Neuronal stem cell (in vitro differentiated cells): ENCODE measurements around the gene PEX14.

Experiments used
- DNase-seq: peaks from one replicate; pipeline ENCODE4 v3.0.0-alpha.2; 2013; ENCODE audit warnings: low spot score
- H2AFZ ChIP-seq: one replicate; pipeline ENCODE4 v1.6.1; 2013; ENCODE audit warnings: mild to moderate bottlenecking, low read length, inconsistent platforms
- H2AK5ac ChIP-seq: 2 replicates; pipeline ENCODE4 v1.6.1; 2013; ENCODE audit warnings: low read depth, mild to moderate bottlenecking, inconsistent platforms, low read length, moderate library complexity, mixed read lengths
- H2BK120ac ChIP-seq: 2 replicates; pipeline ENCODE4 v1.6.1; 2013; ENCODE audit warnings: low read depth, mild to moderate bottlenecking, inconsistent platforms, low read length, moderate library complexity, mixed read lengths
- H2BK12ac ChIP-seq: one replicate; pipeline ENCODE4 v1.6.1; 2013; ENCODE audit warnings: low read length, inconsistent platforms
- H2BK15ac ChIP-seq: 2 replicates; pipeline ENCODE4 v1.6.1; 2013; ENCODE audit warnings: mild to moderate bottlenecking, low read length, inconsistent platforms, mixed read lengths
- H2BK5ac ChIP-seq: one replicate; pipeline ENCODE4 v1.6.1; 2013; ENCODE audit warnings: inconsistent platforms, mild to moderate bottlenecking, low read length, moderate library complexity
- H3K14ac ChIP-seq: one replicate; pipeline ENCODE4 v1.6.1; 2013; ENCODE audit warnings: low read length, inconsistent platforms
- H3K18ac ChIP-seq: 2 replicates; pipeline ENCODE4 v1.6.1; 2013; ENCODE audit warnings: low read length, inconsistent platforms
- H3K23ac ChIP-seq: 2 replicates; pipeline ENCODE4 v1.6.1; 2013; ENCODE audit warnings: low read depth, mild to moderate bottlenecking, mixed read lengths, low read length, inconsistent platforms; ENCODE audit not compliant: poor library complexity
- H3K27ac ChIP-seq: replicated peaks from 3 replicates; pipeline ENCODE4 v1.5.1; 2013; ENCODE audit warnings: low read length, inconsistent platforms
- H3K27me3 ChIP-seq, 3 experiments: 2 replicates each; pipeline ENCODE4 v1.6.1; 2013; ENCODE audit warnings: low read length in 3 of 3, mild to moderate bottlenecking in 2 of 3, inconsistent platforms in 1 of 3, low read depth in 1 of 3, mixed read lengths in 1 of 3, moderate library complexity in 1 of 3; ENCODE audit not compliant: control insufficient read depth in 3 of 3, insufficient read depth in 3 of 3
- H3K36me3 ChIP-seq, 2 donors: replicated peaks in 1 of 2; 2 replicates each; pipeline ENCODE4 v1.6.1; 2013; ENCODE audit warnings: low read length in 2 of 2; ENCODE audit not compliant: control insufficient read depth in 2 of 2, insufficient read depth in 2 of 2
- H3K4ac ChIP-seq: 2 replicates; pipeline ENCODE4 v1.6.1; 2013; ENCODE audit warnings: inconsistent platforms, mild to moderate bottlenecking, low read length, moderate library complexity
- H3K4me1 ChIP-seq, 2 donors: 1 replicate in 1 of 2; 2 replicates in 1 of 2; pipeline ENCODE4 v1.6.1; 2013; ENCODE audit warnings: low read length in 2 of 2, low read depth in 1 of 2; ENCODE audit not compliant: control insufficient read depth in 2 of 2, insufficient read depth in 1 of 2
- H3K4me2 ChIP-seq: one replicate; pipeline ENCODE4 v1.6.1; 2013; ENCODE audit warnings: mild to moderate bottlenecking, low read length, inconsistent platforms; ENCODE audit not compliant: insufficient read depth, poor library complexity, severe bottlenecking
- H3K4me3 ChIP-seq, 2 donors: 2 replicates each; pipeline ENCODE4 v1.5.1; 2013; ENCODE audit warnings: low read length in 2 of 2, mild to moderate bottlenecking in 2 of 2, inconsistent platforms in 1 of 2, moderate library complexity in 1 of 2
- H3K79me1 ChIP-seq: one replicate; pipeline ENCODE4 v1.6.1; 2013; ENCODE audit warnings: low read depth, mild to moderate bottlenecking, inconsistent platforms, low read length, moderate library complexity
- H3K9ac ChIP-seq: one replicate; pipeline ENCODE4 v1.6.1; 2013; ENCODE audit warnings: mild to moderate bottlenecking, low read depth, low read length, inconsistent platforms; ENCODE audit not compliant: poor library complexity
- H3K9me3 ChIP-seq, 2 donors: replicated peaks in 1 of 2; 2 replicates each; pipeline versions ENCODE3 to v1.6.1; 2013; ENCODE audit warnings: low read length in 2 of 2, mild to moderate bottlenecking in 2 of 2, inconsistent platforms in 1 of 2, low read depth in 1 of 2, mixed read lengths in 1 of 2, moderate library complexity in 1 of 2; ENCODE audit not compliant: control insufficient read depth in 2 of 2, insufficient read depth in 1 of 2
- H4K8ac ChIP-seq: one replicate; pipeline ENCODE4 v1.6.1; 2013; ENCODE audit warnings: low read depth, mild to moderate bottlenecking, inconsistent platforms, low read length, moderate library complexity
- H4K91ac ChIP-seq: one replicate; pipeline ENCODE4 v1.6.1; 2013; ENCODE audit warnings: low read length, low read depth, mild to moderate bottlenecking, inconsistent platforms; ENCODE audit not compliant: poor library complexity
- WGBS, 2 donors: extraction: QIAGEN DNeasy Blood & Tissue Kit; methylation state at CpG; one replicate each; pipeline ENCODE4 v1.1.7; 2013; ENCODE audit warnings: missing lambda C conversion rate in 2 of 2, mixed read lengths in 1 of 2; ENCODE audit not compliant: insufficient read length in 2 of 2, insufficient replicate concordance in 1 of 2; ENCODE audit errors: extremely low coverage in 2 of 2; 5-methylcytosine and 5-hydroxymethylcytosine counted together

The PEX14 gene

GRCh38 chr1:10612436-10613160, 137.8 kb downstream of the PEX14 start:
- no CpG with 5 or more reads among the region's 12 CpGs for WGBS, 2 donors
- Histone ChIP-seq H4K91ac (no peak overlapping the region), H2BK12ac (no peak overlapping the region), H3K4ac (peak overlapping the region; percentile 23), H3K18ac (peak overlapping the region; percentile 17), H2BK5ac (no peak overlapping the region), H3K27me3 (no peaks in the 10 kb centered on the region), H3K4me1 (peaks cover 3 to 4% of the 10 kb centered on the region in 2 donors), H3K36me3 (peaks cover 0 to 2% of the 10 kb centered on the region in 2 donors), H2BK120ac (peak overlapping the region; percentile 31), H3K9me3 (no peaks in the 10 kb centered on the region), H2BK15ac (no peak overlapping the region), H2AFZ (no peak overlapping the region), H2AK5ac (no peak overlapping the region), H3K9ac (peak overlapping the region; percentile 30), H3K79me1 (no peaks in the 10 kb centered on the region), H3K14ac (peak overlapping the region; percentile 71), H3K4me2 (no peak overlapping the region), H3K27ac (no peak overlapping the region), H3K23ac (no peak overlapping the region), H3K4me3 (no peak overlapping the region), H4K8ac (peak overlapping the region; percentile 65)
- no peak for DNase-seq

DNA sequence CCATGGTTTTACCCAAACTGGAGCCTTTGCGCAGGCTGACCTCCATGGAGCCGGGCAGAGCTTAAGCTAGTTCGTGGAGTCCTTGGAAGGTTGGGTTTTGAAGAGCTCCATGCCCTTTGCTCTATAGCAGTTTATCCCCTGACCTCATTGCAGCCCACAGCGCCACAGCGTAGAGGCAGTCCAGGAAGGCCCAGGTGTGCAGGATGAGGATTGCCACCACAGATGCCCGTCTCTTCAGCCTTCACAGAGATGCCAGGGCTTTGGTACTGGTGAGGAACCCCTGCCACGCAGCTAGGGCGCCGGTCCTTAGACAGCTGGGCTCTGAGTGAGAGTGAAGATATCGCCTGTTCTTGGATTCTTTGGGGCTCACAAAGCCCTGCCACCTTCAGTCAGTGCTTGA, 138.6 kb downstream of the PEX14 start:
- Histone ChIP-seq H3K9ac (peak overlapping the region; percentile 2), H3K4me1 (peaks cover 3 to 4% of the 10 kb centered on the region in 2 donors), H2BK15ac (no peak overlapping the region), H3K9me3 (no peaks in the 10 kb centered on the region), H3K4ac (no peak overlapping the region), H3K36me3 (peaks cover 0 to 4% of the 10 kb centered on the region in 2 donors), H2BK120ac (no peak overlapping the region), H3K18ac (no peak overlapping the region), H3K27me3 (no peaks in the 10 kb centered on the region), H4K8ac (no peak overlapping the region), H3K14ac (no peak overlapping the region), H4K91ac (no peak overlapping the region), H2AFZ (no peak overlapping the region), H3K27ac (no peak overlapping the region), H2AK5ac (no peak overlapping the region), H3K4me3 (no peak overlapping the region), H3K79me1 (no peaks in the 10 kb centered on the region), H2BK5ac (no peak overlapping the region), H3K23ac (no peak overlapping the region), H2BK12ac (no peak overlapping the region), H3K4me2 (no peak overlapping the region)
- WGBS, 2 donors = no CpG with 5 or more reads among the region's 10 CpGs
- DNase-seq = no peak

DNA sequence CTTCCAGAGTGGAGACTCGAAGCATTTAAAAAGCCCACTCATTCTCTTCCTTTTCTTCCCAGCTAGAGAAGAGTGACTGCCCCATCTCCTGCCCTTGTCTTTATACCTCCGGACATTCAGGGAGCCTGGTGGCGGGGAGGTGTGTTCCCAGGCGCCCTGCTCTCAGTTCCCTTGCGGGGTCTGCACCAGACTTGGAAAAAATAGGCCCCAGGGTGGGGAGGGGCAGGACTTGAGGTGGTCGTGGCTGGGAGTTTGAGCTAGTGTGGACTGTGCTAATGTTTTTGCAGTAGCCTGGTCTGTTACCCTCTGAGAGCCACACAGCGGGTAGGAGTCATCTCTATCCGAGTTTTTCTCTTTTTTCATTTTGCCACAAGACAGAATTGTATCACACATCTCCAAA, 139.1 kb downstream of the PEX14 start:
- Histone ChIP-seq H3K27me3 (no peaks in the 10 kb centered on the region), H3K4me1 (peaks cover 3 to 4% of the 10 kb centered on the region in 2 donors), H3K9me3 (no peaks in the 10 kb centered on the region), H2BK15ac (no peak overlapping the region), H2BK12ac (no peak overlapping the region), H3K4me2 (no peak overlapping the region), H2AK5ac (no peak overlapping the region), H3K4me3 (no peak overlapping the region), H2BK5ac (no peak overlapping the region), H2BK120ac (no peak overlapping the region), H2AFZ (no peak overlapping the region), H3K14ac (no peak overlapping the region), H3K9ac (no peak overlapping the region), H3K27ac (no peak overlapping the region), H3K23ac (no peak overlapping the region), H3K79me1 (no peaks in the 10 kb centered on the region), H4K91ac (no peak overlapping the region), H3K4ac (no peak overlapping the region), H3K18ac (no peak overlapping the region), H4K8ac (no peak overlapping the region), H3K36me3 (peaks cover 0 to 4% of the 10 kb centered on the region in 2 donors)
- no CpG with 5 or more reads among the region's 8 CpGs for WGBS, 2 donors
- no peak for DNase-seq

GRCh38 chr1:10614377-10615225, 139.9 kb downstream of the PEX14 start:
- Histone ChIP-seq H3K27ac (no peak overlapping the region), H3K27me3 (no peaks in the 10 kb centered on the region), H3K18ac (no peak overlapping the region), H3K36me3 (peaks cover 0 to 4% of the 10 kb centered on the region in 2 donors), H4K8ac (no peak overlapping the region), H3K9ac (no peak overlapping the region), H3K4me3 (no peak overlapping the region), H3K14ac (no peak overlapping the region), H2BK5ac (no peak overlapping the region), H2AFZ (no peak overlapping the region), H2AK5ac (no peak overlapping the region), H3K9me3 (no peaks in the 10 kb centered on the region), H3K4me2 (no peak overlapping the region), H3K23ac (no peak overlapping the region), H3K4me1 (peaks cover 3 to 6% of the 10 kb centered on the region in 2 donors), H2BK12ac (no peak overlapping the region), H3K79me1 (no peaks in the 10 kb centered on the region), H2BK120ac (no peak overlapping the region), H3K4ac (no peak overlapping the region), H4K91ac (no peak overlapping the region), H2BK15ac (no peak overlapping the region)
- no CpG with 5 or more reads among the region's 18 CpGs for WGBS, 2 donors
- DNase-seq = no peak
